Gastrocnemius medialis (tissue), 4 donors: ENCODE data around the gene EFCAB5.

Source experiments
- CTCF ChIP-seq, 5 experiments: fragments of 450-650 bp in 3 of 5; fragments of 200-600 bp in 2 of 5; sonication (generic) in 2 of 5; IDR thresholded peaks in 4 of 5; conservative IDR thresholded peaks in 1 of 5; 1 replicate in 4 of 5; 2 replicates in 1 of 5; pipeline ENCODE4 v1.5.1; 2016 to 2019; ENCODE audit warnings: antibody characterized with exemption in 5 of 5, mild to moderate bottlenecking in 3 of 5, moderate library complexity in 3 of 5
- POLR2A ChIP-seq, 2 donors: fragments of 450-650 bp; IDR thresholded peaks; one replicate each; pipeline ENCODE4 v1.6.1; 2017; ENCODE audit warnings: antibody characterized with exemption in 2 of 2, mild to moderate bottlenecking in 2 of 2, moderate library complexity in 2 of 2

DNA sequence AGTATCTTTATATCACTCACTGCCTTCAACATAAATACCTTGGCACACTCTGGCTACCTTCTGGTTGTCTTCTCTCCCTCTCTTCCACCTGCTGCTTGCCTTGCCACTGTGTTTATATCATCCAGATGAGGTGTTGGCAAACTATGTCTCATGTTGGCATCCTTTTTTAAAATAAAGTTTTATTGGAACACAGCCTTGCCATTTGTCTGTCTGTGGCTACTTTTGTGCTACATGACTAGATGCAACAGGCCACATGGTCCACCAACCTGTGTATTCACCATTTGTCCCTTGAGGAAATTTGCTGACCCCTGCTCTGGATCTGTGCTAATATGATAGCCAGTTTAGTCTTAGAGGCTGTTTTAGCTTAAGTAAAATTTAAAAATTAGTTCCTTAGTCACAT, 212.0 kb downstream of the EFCAB5 start:
- TF ChIP-seq CTCF (IDR thresholded peaks at IDR 0.05 in 4 of 5, conservative IDR thresholded peaks at IDR 0.05 in 1 of 5) (no peak), POLR2A (IDR thresholded peaks at IDR 0.05) (no peak)
